ENCODE data around the gene LINC01488. TPM values are rescaled to one million over a fixed set of nuclear protein-coding genes. Genes with fewer than 3 reads are reported as not detected.

Gene LINC01488
- polyA plus RNA-seq, 1 donor: 0.09 TPM

DNA sequence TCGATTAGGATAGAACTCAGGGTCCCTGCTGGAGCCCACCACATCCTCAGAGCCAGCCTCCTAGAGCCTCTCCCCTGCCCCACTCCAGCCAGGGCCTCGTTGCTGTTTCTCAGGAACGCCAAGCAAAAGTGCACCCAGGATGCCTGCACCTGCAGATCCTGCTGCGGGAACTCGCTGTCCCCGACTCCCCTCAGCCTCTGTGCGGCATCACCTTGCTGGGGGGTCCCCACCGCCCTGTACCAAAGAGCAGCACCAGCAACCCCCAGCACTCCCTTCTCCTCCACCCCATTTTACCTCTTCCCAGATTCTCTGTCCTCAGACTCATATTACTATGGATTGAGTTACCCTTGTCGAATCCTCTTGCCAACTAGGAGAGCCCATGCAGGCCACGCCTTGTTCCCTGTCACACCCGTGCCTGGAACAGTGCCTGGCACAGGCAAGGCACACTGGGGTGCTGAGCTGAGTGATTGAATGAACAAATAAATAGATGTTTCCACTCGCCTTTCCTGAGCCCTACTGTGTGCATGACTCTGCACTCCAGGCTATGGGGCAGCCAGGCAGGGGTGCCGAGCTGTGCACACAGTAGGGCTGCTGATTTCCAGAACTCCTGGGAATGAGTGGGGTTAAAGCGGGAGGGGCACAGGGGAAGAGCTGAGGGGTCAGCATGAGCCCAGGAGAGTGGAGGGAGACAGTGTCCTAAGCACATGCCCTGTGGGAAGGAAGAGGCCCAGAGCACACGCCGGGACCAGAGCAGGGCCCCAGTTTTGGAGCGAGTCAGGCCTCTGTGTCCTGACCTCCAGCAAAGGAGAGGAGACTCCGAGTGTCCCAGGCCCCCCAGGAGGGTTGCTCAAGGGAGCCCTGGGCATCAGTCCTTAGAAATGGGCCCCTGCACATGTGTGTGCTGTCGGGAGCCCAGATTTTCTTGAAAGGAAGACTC lies 44.3 kb downstream of the LINC01488 start:
- no peak overlapping the region for H3K4me3 ChIP-seq (ENCODE audit: low read length)
- H3K27ac ChIP-seq (ENCODE audit: low read length): no peak overlapping the region
- no peaks in the 10 kb centered on the region for H3K27me3 ChIP-seq (ENCODE audit: control insufficient read depth, insufficient read depth, low read length)
- H3K4me1 ChIP-seq (ENCODE audit: control insufficient read depth, insufficient read depth, low read length): peaks cover 9% of the 10 kb centered on the region
- no peaks in the 10 kb centered on the region for H3K9me3 ChIP-seq (ENCODE audit: control insufficient read depth, low read depth, low read length)
- no peak for DNase-seq
- H3K36me3 ChIP-seq (ENCODE audit: control insufficient read depth, insufficient read depth, low read length): no peaks in the 10 kb centered on the region
- WGBS (ENCODE audit: insufficient coverage, low lambda C conversion rate): no CpG with 5 or more reads among the region's 19 CpGs

DNA sequence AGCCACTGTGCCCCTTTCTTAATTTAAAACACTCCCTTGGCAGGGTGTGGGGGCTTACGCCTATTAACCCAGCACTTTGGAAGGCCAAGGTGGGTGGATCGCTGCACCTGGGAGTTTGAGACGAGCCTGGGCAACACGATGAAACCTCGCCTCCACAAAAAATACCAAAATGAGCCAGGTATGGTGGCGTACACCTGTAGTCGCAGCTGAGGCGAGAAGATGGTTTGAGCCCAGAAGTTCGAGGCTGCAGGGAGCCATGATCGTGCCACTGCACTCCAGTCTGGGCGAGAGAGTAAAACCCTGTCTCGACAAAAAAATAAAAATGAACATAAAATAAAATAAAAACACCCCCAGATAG lies 45.0 kb downstream of the LINC01488 start:
- Histone ChIP-seq H3K27ac (ENCODE audit: low read length) (no peak overlapping the region), H3K36me3 (ENCODE audit: control insufficient read depth, insufficient read depth, low read length) (no peaks in the 10 kb centered on the region), H3K9me3 (ENCODE audit: control insufficient read depth, low read depth, low read length) (no peaks in the 10 kb centered on the region), H3K27me3 (ENCODE audit: control insufficient read depth, insufficient read depth, low read length) (no peaks in the 10 kb centered on the region), H3K4me1 (ENCODE audit: control insufficient read depth, insufficient read depth, low read length) (peaks cover 4% of the 10 kb centered on the region), H3K4me3 (ENCODE audit: low read length) (no peak overlapping the region)
- no peak for DNase-seq
- WGBS (ENCODE audit: insufficient coverage, low lambda C conversion rate): 90% methylated on average over 2 of the region's 12 CpGs

- H3K4me1 ChIP-seq (ENCODE audit: control insufficient read depth, insufficient read depth, low read length): no peaks in the 10 kb centered on the region
- H3K36me3 ChIP-seq (ENCODE audit: control insufficient read depth, insufficient read depth, low read length): no peaks in the 10 kb centered on the region
- H3K9me3 ChIP-seq (ENCODE audit: control insufficient read depth, low read depth, low read length): no peaks in the 10 kb centered on the region
- no peaks in the 10 kb centered on the region for H3K27me3 ChIP-seq (ENCODE audit: control insufficient read depth, insufficient read depth, low read length)
- no CpG with 5 or more reads among the region's 13 CpGs for WGBS (ENCODE audit: insufficient coverage, low lambda C conversion rate)
- H3K27ac ChIP-seq (ENCODE audit: low read length): no peak overlapping the region
- no peak overlapping the region for H3K4me3 ChIP-seq (ENCODE audit: low read length)
- no peak for DNase-seq
These were observed 47.5 kb downstream of the LINC01488 start for GRCh38 chr11:69529001-69529400.

DNA sequence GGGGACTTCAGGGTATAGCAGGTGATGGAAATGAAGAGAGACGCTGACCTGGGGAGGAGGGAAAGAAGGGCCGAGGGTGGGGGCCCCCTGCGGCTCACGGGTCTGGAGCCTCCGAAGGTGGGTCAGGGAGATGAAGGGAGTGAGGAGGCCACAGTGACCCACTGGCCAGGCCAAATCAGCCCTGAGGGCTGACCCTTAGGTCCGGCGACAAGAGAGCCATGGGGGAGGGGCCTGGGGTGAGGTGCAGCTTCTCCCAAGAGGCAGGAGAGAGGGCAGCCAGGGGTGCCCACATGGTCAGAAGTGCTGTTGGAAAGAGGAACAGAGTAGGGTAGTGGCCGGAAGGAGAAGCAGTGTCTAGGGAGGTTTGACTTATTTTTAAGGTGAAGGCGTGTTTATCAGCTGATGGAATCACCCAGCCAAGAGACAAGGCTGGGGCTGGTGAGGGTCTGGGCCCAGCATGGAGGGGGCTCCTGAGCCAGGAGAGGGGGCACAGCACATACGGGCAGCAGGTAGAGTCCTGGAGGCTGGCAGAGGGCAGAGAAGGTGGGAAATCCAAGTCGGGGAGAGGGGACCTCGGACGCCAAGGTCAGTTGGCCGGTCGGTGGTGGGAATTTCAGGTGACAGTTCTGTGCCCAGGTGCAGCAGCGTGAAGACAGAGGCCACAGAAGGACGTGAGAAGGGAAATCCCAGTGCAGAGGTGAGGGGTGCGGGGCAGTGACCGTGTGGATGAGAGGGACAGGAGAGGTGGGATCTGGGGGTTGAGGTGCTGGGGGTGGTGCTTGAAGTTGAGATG lies 49.0 kb downstream of the LINC01488 start:
- no peak overlapping the region for H3K4me3 ChIP-seq (ENCODE audit: low read length)
- H3K4me1 ChIP-seq (ENCODE audit: control insufficient read depth, insufficient read depth, low read length): no peaks in the 10 kb centered on the region
- no peaks in the 10 kb centered on the region for H3K9me3 ChIP-seq (ENCODE audit: control insufficient read depth, low read depth, low read length)
- no peaks in the 10 kb centered on the region for H3K36me3 ChIP-seq (ENCODE audit: control insufficient read depth, insufficient read depth, low read length)
- WGBS (ENCODE audit: insufficient coverage, low lambda C conversion rate): 93% methylated on average over 5 of the region's 19 CpGs
- no peak overlapping the region for H3K27ac ChIP-seq (ENCODE audit: low read length)
- no peak for DNase-seq
- H3K27me3 ChIP-seq (ENCODE audit: control insufficient read depth, insufficient read depth, low read length): no peaks in the 10 kb centered on the region

DNA sequence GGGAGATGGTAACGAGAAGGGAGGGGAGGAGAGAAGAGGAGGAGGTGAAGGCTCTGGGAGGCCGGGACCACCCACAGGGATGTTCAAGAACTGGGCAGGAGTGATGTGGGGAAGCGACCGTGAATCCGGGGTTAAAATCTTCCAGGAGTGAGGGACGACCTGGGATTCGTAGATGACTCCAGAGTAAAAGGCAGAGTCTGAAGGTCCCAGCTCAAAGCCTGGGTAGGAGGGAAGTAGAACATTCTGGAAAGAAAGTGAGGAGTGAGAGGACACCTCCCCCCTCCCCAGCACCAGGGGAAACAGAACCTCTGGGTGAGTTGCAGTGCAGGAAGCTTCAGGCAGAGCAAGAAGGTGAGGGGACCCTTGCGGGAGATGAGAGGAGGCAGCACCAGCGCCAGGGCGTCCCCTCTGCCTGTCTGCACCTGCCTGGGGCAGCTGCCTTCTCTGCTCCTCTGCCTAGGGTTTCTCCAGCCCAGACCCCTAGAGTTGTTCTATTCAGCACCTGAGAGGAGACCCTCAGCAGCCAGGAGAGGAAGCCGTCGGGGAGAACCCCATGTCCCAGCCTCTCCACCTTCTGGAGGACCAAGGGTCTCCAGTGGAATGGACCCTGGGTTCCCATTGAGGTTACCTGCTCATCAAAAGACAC lies 49.7 kb downstream of the LINC01488 start:
- H3K4me3 ChIP-seq (ENCODE audit: low read length): no peak overlapping the region
- 100% methylated on average over 1 of the region's 12 CpGs for WGBS (ENCODE audit: insufficient coverage, low lambda C conversion rate)
- DNase-seq: no peak

DNA sequence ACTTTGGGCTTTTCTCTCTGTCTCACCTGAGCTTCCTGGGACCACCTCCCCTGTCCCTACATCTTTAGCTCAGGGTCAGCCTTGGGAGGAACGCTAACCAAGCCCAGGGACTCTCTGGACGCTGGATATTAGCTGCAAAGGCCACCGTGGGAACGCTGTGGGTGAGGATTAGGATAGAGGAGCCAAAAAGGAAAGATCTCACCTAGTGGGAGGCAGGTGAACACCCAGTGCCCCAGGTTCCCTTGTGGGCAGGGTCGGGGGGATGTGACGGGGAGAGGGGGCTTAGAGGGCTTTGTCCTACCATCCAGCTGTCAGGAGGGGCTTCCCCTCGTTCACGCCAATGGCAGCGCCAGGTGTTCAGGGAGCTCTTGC lies 50.2 kb downstream of the LINC01488 start:
- 100% methylated on average over 3 of the region's 9 CpGs for WGBS (ENCODE audit: insufficient coverage, low lambda C conversion rate)
- no peak for DNase-seq
- no peaks in the 10 kb centered on the region for H3K27me3 ChIP-seq (ENCODE audit: control insufficient read depth, insufficient read depth, low read length)

More for the DNA sequence above, 49.7 kb downstream of the LINC01488 start:
- no peaks in the 10 kb centered on the region for H3K9me3 ChIP-seq (ENCODE audit: control insufficient read depth, low read depth, low read length)
- no peaks in the 10 kb centered on the region for H3K27me3 ChIP-seq (ENCODE audit: control insufficient read depth, insufficient read depth, low read length)
- H3K4me1 ChIP-seq (ENCODE audit: control insufficient read depth, insufficient read depth, low read length): no peaks in the 10 kb centered on the region
- no peak overlapping the region for H3K27ac ChIP-seq (ENCODE audit: low read length)
- H3K36me3 ChIP-seq (ENCODE audit: control insufficient read depth, insufficient read depth, low read length): no peaks in the 10 kb centered on the region

GRCh38 chr11:69533296-69534165 lies 52.1 kb downstream of the LINC01488 start:
- WGBS (ENCODE audit: insufficient coverage, low lambda C conversion rate): 95% methylated on average over 3 of the region's 23 CpGs
- Histone ChIP-seq H3K4me3 (ENCODE audit: low read length) (no peak overlapping the region), H3K9me3 (ENCODE audit: control insufficient read depth, low read depth, low read length) (no peaks in the 10 kb centered on the region), H3K4me1 (ENCODE audit: control insufficient read depth, insufficient read depth, low read length) (no peaks in the 10 kb centered on the region), H3K27me3 (ENCODE audit: control insufficient read depth, insufficient read depth, low read length) (no peaks in the 10 kb centered on the region), H3K36me3 (ENCODE audit: control insufficient read depth, insufficient read depth, low read length) (no peaks in the 10 kb centered on the region), H3K27ac (ENCODE audit: low read length) (no peak overlapping the region)
- DNase-seq: no peak

More for the DNA sequence above, 50.2 kb downstream of the LINC01488 start:
- no peak overlapping the region for H3K27ac ChIP-seq (ENCODE audit: low read length)
- H3K9me3 ChIP-seq (ENCODE audit: control insufficient read depth, low read depth, low read length): no peaks in the 10 kb centered on the region
- no peaks in the 10 kb centered on the region for H3K36me3 ChIP-seq (ENCODE audit: control insufficient read depth, insufficient read depth, low read length)
- H3K4me1 ChIP-seq (ENCODE audit: control insufficient read depth, insufficient read depth, low read length): no peaks in the 10 kb centered on the region
- H3K4me3 ChIP-seq (ENCODE audit: low read length): no peak overlapping the region

DNA sequence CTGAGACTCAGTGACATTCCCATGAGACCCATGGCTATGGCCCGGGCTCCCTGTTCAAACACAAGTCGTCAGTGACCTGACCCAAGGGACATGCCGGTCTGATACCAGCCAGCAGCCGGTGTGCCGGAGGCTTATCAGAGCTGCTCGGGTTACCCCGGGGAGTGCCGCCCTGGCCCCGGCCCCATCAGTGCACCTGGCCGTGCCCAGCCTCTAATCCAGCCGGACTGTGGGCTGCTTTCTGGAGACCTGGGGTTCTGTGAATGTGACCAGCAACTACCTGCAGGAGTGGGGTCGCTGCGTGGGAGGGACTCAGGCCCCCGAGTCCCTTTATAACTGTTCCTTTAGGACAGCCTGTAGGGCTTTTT lies 52.7 kb downstream of the LINC01488 start:
- Histone ChIP-seq H3K27me3 (ENCODE audit: control insufficient read depth, insufficient read depth, low read length) (no peaks in the 10 kb centered on the region), H3K9me3 (ENCODE audit: control insufficient read depth, low read depth, low read length) (no peaks in the 10 kb centered on the region), H3K36me3 (ENCODE audit: control insufficient read depth, insufficient read depth, low read length) (no peaks in the 10 kb centered on the region), H3K27ac (ENCODE audit: low read length) (no peak overlapping the region), H3K4me3 (ENCODE audit: low read length) (no peak overlapping the region), H3K4me1 (ENCODE audit: control insufficient read depth, insufficient read depth, low read length) (no peaks in the 10 kb centered on the region)
- peak in 1 of 2 donors; percentile 32 for DNase-seq
- no CpG with 5 or more reads among the region's 14 CpGs for WGBS (ENCODE audit: insufficient coverage, low lambda C conversion rate)

DNA sequence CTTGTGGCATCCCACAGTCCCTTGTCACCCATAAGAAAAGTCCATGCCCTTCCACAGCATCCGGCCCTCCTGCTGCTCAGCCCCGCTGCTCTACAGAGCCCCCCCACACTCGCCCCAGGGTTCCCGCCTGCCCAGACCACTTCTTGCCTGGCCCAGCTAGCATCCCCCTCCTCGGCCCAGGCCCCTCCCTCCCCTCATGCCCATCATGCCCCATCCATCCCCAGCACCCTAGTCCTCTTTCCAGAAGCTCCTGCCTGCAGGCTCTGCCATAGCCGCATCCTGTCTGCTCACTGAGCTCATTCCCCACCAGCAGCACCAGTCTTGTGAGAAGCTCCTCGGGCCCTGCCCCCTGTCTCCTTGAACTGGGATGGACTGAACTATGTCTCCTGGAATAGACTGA lies 54.4 kb downstream of the LINC01488 start:
- DNase-seq: no peak

More for the DNA sequence above, 54.4 kb downstream of the LINC01488 start:
- Histone ChIP-seq H3K4me1 (ENCODE audit: control insufficient read depth, insufficient read depth, low read length) (no peaks in the 10 kb centered on the region), H3K27ac (ENCODE audit: low read length) (no peak overlapping the region), H3K27me3 (ENCODE audit: control insufficient read depth, insufficient read depth, low read length) (no peaks in the 10 kb centered on the region), H3K9me3 (ENCODE audit: control insufficient read depth, low read depth, low read length) (no peaks in the 10 kb centered on the region), H3K36me3 (ENCODE audit: control insufficient read depth, insufficient read depth, low read length) (no peaks in the 10 kb centered on the region), H3K4me3 (ENCODE audit: low read length) (no peak overlapping the region)
- no CpG with 5 or more reads among the region's 7 CpGs for WGBS (ENCODE audit: insufficient coverage, low lambda C conversion rate)
